Cardiac muscle cell (in vitro differentiated cells and primary cell): Measurements from ENCODE around the gene MECP2. TPM values are rescaled to one million over a fixed set of nuclear protein-coding genes. Genes with fewer than 3 reads are reported as not detected.

Experiments
- DNase-seq, 2 donors: peaks; one replicate each; pipeline versions ENCODE4 v3.0.0 to v3.0.0-alpha.2; 2010 to 2017; ENCODE audit warnings: low read depth in 1 of 2, low spot score in 1 of 2
- H3K27ac ChIP-seq: fragments of 200-600 bp; sonication (generic); 2 replicates; pipeline ENCODE4 v1.5.1; 2016
- H3K27me3 ChIP-seq: fragments of 200-600 bp; sonication (generic); 2 replicates; pipeline ENCODE4 v1.6.0; 2016; ENCODE audit warnings: control low read depth
- H3K36me3 ChIP-seq: fragments of 200-600 bp; sonication (generic); 2 replicates; pipeline ENCODE4 v1.5.1; 2016; ENCODE audit warnings: control low read depth
- H3K4me1 ChIP-seq: fragments of 200-600 bp; sonication (generic); 2 replicates; pipeline ENCODE4 v1.8.1; 2017; ENCODE audit warnings: low read depth, mild to moderate bottlenecking, mixed run types
- H3K4me3 ChIP-seq: fragments of 200-600 bp; sonication (generic); 2 replicates; pipeline ENCODE4 v1.5.1; 2016; ENCODE audit warnings: mild to moderate bottlenecking
- H3K9me3 ChIP-seq: fragments of 200-600 bp; sonication (generic); 2 replicates; pipeline ENCODE4 v1.5.1; 2017; ENCODE audit warnings: low read depth, mild to moderate bottlenecking, control low read depth
- polyA plus RNA-seq: library from polyadenylated mRNA; unstranded; fragments of >200 nt; fragmentation: Nextera tagmentation; extraction: Ambion mirVana; gene quantifications from 2 replicates; pipeline ENCODE4 v1.2.1, GENCODE V29; 2016
- total RNA-seq: library from RNA; depleted of rRNA; stranded (reverse); fragments of >200 nt; gene quantifications from 2 replicates; pipeline ENCODE4 v1.2.3, GENCODE V29; 2016
- TF ChIP-seq, protein P1 (sequence below): IDR thresholded peaks from 2 replicates; pipeline ENCODE4 v1.5.1; 2012; ENCODE audit warnings: low read depth, mild to moderate bottlenecking, low read length

MECP2 gene
- total and polyA plus RNA-seq, 2 experiments from 2014 or later: 17.9 to 64.5 TPM

DNA sequence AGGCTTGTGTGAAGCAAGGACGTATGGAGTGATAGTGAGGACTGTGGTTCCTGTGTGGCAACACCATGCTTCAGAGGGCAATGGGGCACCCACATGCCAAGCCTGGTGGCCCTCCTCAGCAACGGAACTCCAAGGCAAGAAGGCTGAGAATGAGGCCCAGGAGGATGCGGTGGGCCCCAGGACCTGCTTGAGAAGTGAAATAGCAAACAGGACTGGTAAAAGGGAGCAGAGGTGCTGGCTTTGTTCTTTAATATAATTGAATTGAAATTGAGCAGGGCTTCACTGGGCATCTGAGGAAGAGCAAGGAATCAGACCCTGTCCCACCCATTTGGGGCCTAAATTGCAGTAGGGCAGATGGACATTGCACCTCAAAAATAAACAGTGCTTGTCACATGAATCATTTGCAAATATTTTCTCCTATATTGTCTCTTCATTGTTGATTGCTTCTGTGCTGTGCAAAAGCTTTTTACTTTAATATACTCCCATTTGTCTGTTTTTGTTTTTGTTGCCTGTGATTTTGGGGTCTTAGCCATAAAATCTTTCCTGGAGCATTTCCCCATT, 122.7 kb downstream of the MECP2 start:
- TF ChIP-seq, protein P1, sequence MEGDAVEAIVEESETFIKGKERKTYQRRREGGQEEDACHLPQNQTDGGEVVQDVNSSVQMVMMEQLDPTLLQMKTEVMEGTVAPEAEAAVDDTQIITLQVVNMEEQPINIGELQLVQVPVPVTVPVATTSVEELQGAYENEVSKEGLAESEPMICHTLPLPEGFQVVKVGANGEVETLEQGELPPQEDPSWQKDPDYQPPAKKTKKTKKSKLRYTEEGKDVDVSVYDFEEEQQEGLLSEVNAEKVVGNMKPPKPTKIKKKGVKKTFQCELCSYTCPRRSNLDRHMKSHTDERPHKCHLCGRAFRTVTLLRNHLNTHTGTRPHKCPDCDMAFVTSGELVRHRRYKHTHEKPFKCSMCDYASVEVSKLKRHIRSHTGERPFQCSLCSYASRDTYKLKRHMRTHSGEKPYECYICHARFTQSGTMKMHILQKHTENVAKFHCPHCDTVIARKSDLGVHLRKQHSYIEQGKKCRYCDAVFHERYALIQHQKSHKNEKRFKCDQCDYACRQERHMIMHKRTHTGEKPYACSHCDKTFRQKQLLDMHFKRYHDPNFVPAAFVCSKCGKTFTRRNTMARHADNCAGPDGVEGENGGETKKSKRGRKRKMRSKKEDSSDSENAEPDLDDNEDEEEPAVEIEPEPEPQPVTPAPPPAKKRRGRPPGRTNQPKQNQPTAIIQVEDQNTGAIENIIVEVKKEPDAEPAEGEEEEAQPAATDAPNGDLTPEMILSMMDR: no peak
- Histone ChIP-seq H3K9me3 (no peaks in the 10 kb centered on the region), H3K27me3 (no peaks in the 10 kb centered on the region), H3K27ac (no peak overlapping the region), H3K4me1 (no peaks in the 10 kb centered on the region), H3K4me3 (no peak overlapping the region), H3K36me3 (peaks cover 2% of the 10 kb centered on the region)
- no peak for DNase-seq

DNA sequence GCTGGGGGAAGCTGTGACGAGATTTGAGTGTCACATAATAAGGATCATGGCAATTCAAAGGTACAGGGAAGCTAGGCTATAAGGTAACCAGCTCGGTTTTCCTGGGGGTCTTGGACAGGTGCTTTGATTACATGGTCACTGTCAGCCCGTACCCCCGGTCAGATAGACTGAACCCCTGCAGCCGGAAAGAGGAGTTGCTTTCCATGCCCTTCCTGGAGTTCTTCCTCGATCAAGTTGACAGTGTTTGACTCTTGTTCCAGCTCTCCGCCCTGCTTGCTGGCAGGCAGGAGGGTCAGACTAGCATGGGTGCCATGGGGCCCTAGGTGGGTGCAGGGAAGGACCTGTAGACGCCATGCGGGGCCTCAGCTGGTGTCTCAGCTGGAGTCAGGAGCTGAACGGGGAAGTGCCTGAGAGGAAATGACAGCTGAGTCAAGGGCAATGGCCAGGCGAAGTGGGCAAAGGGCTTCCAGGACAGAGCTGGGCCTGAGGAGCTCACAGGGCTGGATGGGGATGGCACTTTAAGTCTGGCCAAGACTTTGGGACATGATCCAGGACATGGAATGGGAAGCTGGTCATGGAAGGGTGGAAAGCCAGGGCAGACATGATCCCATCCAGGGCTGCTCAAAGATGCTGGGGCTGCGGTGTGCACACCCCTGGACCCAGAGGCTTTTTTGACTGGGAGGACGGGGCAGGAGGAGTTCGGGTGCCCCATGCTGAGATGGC, 123.4 kb downstream of the MECP2 start:
- no peak overlapping the region for H3K4me3 ChIP-seq
- H3K4me1 ChIP-seq: no peaks in the 10 kb centered on the region
- TF ChIP-seq, protein P1: no peak
- H3K27me3 ChIP-seq: no peaks in the 10 kb centered on the region
- no peaks in the 10 kb centered on the region for H3K9me3 ChIP-seq
- DNase-seq: no peak
- peak overlapping the region; percentile 100 for H3K27ac ChIP-seq
- peaks cover 2% of the 10 kb centered on the region for H3K36me3 ChIP-seq

DNA sequence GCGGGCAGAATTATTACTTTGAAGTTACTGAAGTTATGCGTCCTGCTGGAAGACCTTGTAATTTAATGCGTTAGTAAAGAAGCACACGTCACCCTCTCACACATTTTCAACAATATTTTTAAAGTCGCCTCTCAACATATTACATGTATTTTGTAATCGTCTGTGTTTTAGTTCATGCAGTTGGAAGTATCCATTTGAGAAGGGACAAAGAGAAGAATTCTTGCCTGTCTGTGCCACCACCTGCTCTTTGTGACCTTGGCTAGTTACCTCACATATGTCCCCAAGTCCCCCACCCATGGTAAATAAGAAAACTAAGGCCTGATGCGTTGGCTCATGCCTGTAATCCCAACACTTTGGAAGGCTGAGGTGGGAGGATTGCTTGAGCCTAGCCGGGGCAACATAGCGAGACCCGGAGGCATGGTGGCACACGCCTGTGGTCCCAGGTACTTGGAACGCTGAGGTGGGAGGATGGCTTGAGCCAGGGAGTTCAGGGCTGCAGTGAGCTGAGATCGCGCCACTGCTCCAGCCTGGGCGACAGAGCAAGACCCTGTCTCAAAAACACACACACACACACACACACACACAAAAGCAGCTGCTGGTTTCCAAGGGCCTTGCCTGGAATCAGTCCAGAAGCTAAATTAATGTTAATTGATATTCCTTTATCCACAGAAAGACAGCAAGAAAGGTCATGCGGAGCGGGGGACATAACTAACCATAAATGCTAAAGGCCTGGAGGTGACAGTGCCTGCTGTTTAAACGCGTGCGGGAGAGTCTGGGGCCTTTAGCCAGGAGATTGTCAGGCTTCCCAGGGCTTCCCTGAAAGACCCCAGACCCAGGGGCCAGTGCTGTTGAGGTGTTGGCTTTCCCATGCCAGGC, 124.2 kb downstream of the MECP2 start:
- TF ChIP-seq, protein P1: no peak
- peak overlapping the region; percentile 100 for H3K27ac ChIP-seq
- peak overlapping the region; percentile 77 for H3K4me3 ChIP-seq
- DNase-seq: no peak
- H3K27me3 ChIP-seq: no peaks in the 10 kb centered on the region
- no peaks in the 10 kb centered on the region for H3K9me3 ChIP-seq
- no peaks in the 10 kb centered on the region for H3K4me1 ChIP-seq
- H3K36me3 ChIP-seq: peaks cover 2% of the 10 kb centered on the region

DNA sequence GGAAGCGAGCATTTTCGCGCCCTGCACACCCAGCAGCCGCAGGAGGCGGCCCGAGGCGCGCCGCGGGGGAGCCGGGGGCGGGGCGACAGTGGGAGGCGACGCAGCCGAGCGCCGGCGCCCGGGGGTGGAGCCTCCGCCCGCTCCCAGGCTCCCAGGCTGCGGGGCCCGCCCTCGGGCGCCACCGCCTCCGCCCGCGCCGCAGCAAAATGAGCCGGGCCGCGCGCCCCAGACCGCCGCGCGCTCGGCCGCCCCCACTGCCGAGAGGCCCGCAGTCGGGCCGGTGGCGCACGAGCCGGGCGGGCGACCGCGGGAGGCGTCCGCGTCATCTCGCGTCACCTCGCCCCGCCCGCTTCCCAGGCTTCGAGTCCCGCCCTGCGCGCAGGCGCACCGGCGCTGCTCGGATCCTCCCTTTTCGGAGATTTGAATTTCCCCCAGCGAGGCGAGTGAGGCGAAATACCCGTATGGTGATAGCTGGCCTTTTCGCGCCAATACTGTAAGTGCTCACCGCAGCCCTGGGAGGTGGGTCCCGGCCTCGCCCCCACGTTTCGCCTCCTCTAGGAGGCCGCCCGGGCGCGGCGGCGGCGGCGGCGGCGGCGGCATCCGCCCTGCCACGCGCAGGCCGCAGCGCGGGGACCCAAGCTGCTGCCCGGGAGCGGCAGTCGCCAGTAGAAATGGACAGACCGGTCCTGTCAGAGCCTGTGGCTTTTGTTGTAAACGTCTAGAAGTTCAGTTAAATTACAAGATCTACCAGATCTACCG, 125.0 kb downstream of the MECP2 start, which contains the start of gene TMEM187:
TSS of gene TMEM187 (plus strand) at position 387 of the 759 bp plus-strand sequence. CDS start 9,309 bp downstream, outside the sequence.
- Histone ChIP-seq H3K4me1 (no peaks in the 10 kb centered on the region), H3K27me3 (no peaks in the 10 kb centered on the region), H3K36me3 (peaks cover 2% of the 10 kb centered on the region), H3K27ac (peak within 1 kb of the TSS; percentile 100), H3K4me3 (peak within 1 kb of the TSS; percentile 77), H3K9me3 (no peaks in the 10 kb centered on the region)
- TF ChIP-seq, protein P1: no peak
- DNase-seq: peak; percentile 85 to 86

Other genes starting within 250 kb of the MECP2 start
- gene L1CAM, start 211.5 kb downstream of the MECP2 start, total RNA-seq: 0.86 and 1.1 TPM in 2 replicates
- gene L1CAM, start 211.5 kb downstream of the MECP2 start, polyA plus RNA-seq: 1.4 and 1.5 TPM in 2 replicates
- not detected in 2 replicates for gene AVPR2, start 193.0 kb downstream of the MECP2 start, total RNA-seq
- gene AVPR2, start 193.0 kb downstream of the MECP2 start, polyA plus RNA-seq: 0.11 TPM in 1 of 2 replicates, not detected in the other
- gene ARHGAP4, start 171.5 kb downstream of the MECP2 start, total RNA-seq: 20.5 and 47.4 TPM in 2 replicates
- 16.5 and 30.1 TPM in 2 replicates for gene ARHGAP4, start 171.5 kb downstream of the MECP2 start, polyA plus RNA-seq
- gene NAA10, start 162.7 kb downstream of the MECP2 start, total RNA-seq: 90.1 and 127 TPM in 2 replicates
- gene NAA10, start 162.7 kb downstream of the MECP2 start, polyA plus RNA-seq: 163 and 186 TPM in 2 replicates
- 5.7 and 12.4 TPM in 2 replicates for gene RENBP, start 153.1 kb downstream of the MECP2 start, total RNA-seq
- 7.4 and 8.7 TPM in 2 replicates for gene RENBP, start 153.1 kb downstream of the MECP2 start, polyA plus RNA-seq
- 72.7 and 85.6 TPM in 2 replicates for gene HCFC1, start 125.9 kb downstream of the MECP2 start, total RNA-seq
- gene HCFC1, start 125.9 kb downstream of the MECP2 start, polyA plus RNA-seq: 21.5 and 30.1 TPM in 2 replicates
- 12.9 and 13.4 TPM in 2 replicates for gene TMEM187, start 125.0 kb downstream of the MECP2 start, total RNA-seq
- 12.9 and 14.6 TPM in 2 replicates for gene TMEM187, start 125.0 kb downstream of the MECP2 start, polyA plus RNA-seq
- gene IRAK1, start 77.8 kb downstream of the MECP2 start, total RNA-seq: 22.7 and 27.3 TPM in 2 replicates
- 31.1 and 31.7 TPM in 2 replicates for gene IRAK1, start 77.8 kb downstream of the MECP2 start, polyA plus RNA-seq
- not detected in 2 replicates for gene OPN1LW, start 46.5 kb upstream of the MECP2 start, total RNA-seq
- gene OPN1LW, start 46.5 kb upstream of the MECP2 start, polyA plus RNA-seq: not detected in 2 replicates
- gene OPN1MW, start 84.9 kb upstream of the MECP2 start, total RNA-seq: not detected in 2 replicates
- gene OPN1MW, start 84.9 kb upstream of the MECP2 start, polyA plus RNA-seq: not detected in 2 replicates
- gene OPN1MW2, start 122.0 kb upstream of the MECP2 start, total RNA-seq: not detected in 2 replicates
- not detected in 2 replicates for gene OPN1MW2, start 122.0 kb upstream of the MECP2 start, polyA plus RNA-seq
- not detected in 2 replicates for gene OPN1MW3, start 159.9 kb upstream of the MECP2 start, total RNA-seq
- gene OPN1MW3, start 159.9 kb upstream of the MECP2 start, polyA plus RNA-seq: not detected in 2 replicates
- gene TEX28, start 197.4 kb upstream of the MECP2 start, total RNA-seq: not detected in 2 replicates
- not detected in 2 replicates for gene TEX28, start 197.4 kb upstream of the MECP2 start, polyA plus RNA-seq
- gene TKTL1, start 198.1 kb upstream of the MECP2 start, total RNA-seq: not detected in 2 replicates
- not detected in 2 replicates for gene TKTL1, start 198.1 kb upstream of the MECP2 start, polyA plus RNA-seq